Astrocyte of the cerebellum (primary cell): ENCODE results near the gene STAT1.

ENCODE experiments used
- DNase-seq: peaks from one replicate; pipeline ENCODE4 v3.0.0-alpha.2; 2011; ENCODE audit warnings: low read depth
- H3K4me3 ChIP-seq: 2 replicates; pipeline ENCODE4 v1.5.1; 2011; ENCODE audit warnings: mild to moderate bottlenecking, low read depth, low read length, moderate library complexity
- CTCF ChIP-seq: IDR thresholded peaks from 2 replicates; pipeline ENCODE4 v1.5.1; 2012; ENCODE audit warnings: low read length, low read depth, moderate library complexity, mild to moderate bottlenecking; ENCODE audit errors: missing control alignments
- in situ Hi-C: cut with HindIII; loops from 2 replicates; pipeline ENCODE4 v1.10.0; 2017; ENCODE audit warnings: low sequenced_read_pairs

STAT1 gene

GRCh38 chr2:191051825-191052778 is 38.1 kb upstream of the STAT1 start:
- peak; percentile 59 for DNase-seq
- in situ Hi-C loops: no loop called here
- peak; percentile 51 for TF ChIP-seq CTCF
- H3K4me3 ChIP-seq: no peak overlapping the region

GRCh38 chr2:191051177-191051576 is 37.2 kb upstream of the STAT1 start:
- in situ Hi-C loops: no loop called here
- TF ChIP-seq CTCF: no peak
- DNase-seq: no peak

GRCh38 chr2:191050640-191050987 is 36.6 kb upstream of the STAT1 start:
- in situ Hi-C loops: no loop called here
- H3K4me3 ChIP-seq: no peak overlapping the region
- TF ChIP-seq CTCF: no peak
- DNase-seq: no peak

More at GRCh38 chr2:191051177-191051576, 37.2 kb upstream of the STAT1 start:
- no peak overlapping the region for H3K4me3 ChIP-seq

DNA sequence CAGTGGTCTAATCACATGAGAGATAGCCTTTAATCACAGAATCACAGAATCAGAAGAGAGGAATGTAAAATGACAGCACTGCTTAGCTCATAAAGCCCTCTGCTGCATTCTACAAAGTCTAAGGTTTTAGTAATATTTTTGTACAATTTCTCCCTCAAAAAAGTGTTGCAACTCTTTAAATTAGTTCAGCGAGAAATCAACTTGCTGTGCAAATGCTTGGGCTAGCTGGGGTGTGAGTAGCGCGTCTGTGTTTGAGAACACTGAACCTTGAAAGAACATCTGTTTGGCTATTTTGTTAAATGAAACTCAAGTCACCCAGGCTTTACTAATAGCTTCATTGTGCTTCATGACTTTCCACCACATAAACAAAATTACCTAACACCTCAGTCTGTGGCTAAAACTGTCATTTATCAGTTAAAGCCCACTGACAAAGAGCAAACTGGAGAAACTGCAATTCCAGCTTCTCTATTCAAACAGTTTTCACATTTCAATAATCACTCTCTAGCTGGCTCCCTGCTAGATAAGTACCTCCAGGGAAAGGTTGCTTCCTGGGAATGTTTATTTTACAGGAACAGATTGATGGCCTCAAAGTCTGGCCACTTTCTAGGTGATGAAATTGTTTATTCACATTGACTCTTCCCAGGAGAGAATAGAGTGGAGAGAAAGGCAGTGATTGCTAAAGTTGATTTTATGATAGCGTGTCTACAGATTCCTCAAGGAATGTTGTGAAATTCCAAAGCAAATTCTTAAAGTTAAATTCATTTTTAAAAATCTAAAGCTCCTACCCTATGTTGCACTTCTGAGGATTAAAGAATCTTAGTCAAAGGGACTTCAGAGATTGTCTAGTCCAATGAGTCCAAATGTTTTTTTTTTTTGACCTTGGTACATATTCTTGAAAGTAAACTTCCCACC is 36.0 kb upstream of the STAT1 start:
- in situ Hi-C loops: loop anchor here (25.0 kb wide), 2 partner anchors 263 to 462 kb away; no protein-coding TSS in a partner anchor
- DNase-seq: peak; percentile 27
- no peak overlapping the region for H3K4me3 ChIP-seq
- no peak for TF ChIP-seq CTCF

DNA sequence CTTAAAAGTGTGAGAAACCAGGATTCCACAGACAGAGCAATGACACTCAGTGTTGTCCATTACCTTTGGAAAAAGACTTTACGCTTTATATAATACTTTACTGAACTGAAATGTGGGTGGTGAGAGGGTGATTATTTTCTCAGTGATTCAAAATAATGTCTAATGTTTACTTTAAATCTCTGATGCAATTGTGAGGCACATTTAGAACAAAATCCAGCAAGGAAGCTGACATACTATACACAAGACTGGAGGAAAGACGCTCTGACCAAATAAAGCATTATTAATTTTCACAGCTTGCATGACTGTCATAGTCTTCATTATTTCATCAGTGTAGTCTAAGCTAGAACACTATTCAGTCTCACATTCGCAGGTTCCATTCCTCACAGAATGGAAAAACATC is 34.1 kb upstream of the STAT1 start:
- TF ChIP-seq CTCF: no peak
- DNase-seq: no peak
- in situ Hi-C loops: loop anchor here (25.0 kb wide), 2 partner anchors 261 to 464 kb away; no protein-coding TSS in a partner anchor
- no peak overlapping the region for H3K4me3 ChIP-seq

GRCh38 chr2:191045141-191045540 is 31.2 kb upstream of the STAT1 start:
- H3K4me3 ChIP-seq: no peak overlapping the region
- in situ Hi-C loops: loop anchor here (25.0 kb wide), 2 partner anchors 258 to 467 kb away; no protein-coding TSS in a partner anchor
- TF ChIP-seq CTCF: no peak
- no peak for DNase-seq
